ENCODE data around the gene USP49.
"Not testable (repeated sequence)": the region's sequence is repeated elsewhere in the genome, so short reads cannot be mapped to it uniquely, and the experiment has no call there.

The USP49 gene

GRCh38 chr6:41822021-41822420 is 73.2 kb downstream of the USP49 start:
- Histone ChIP-seq H3K4me2 (ENCODE audit: low read length) (no peak overlapping the region), H3K4me1 (ENCODE audit: control insufficient read depth, insufficient read depth, low read length) (peaks cover 11% of the 10 kb centered on the region), H3K9ac (ENCODE audit: low read depth, low read length) (no peak overlapping the region), H3K4me3 (ENCODE audit: low read length) (no peak overlapping the region), H3K9me3 (replicated peaks; ENCODE audit: low read length) (no peaks in the 10 kb centered on the region), H3K36me3 (ENCODE audit: insufficient read depth, low read length) (no peaks in the 10 kb centered on the region), H3K27me3 (ENCODE audit: control insufficient read depth, insufficient read depth, low read length) (no peaks in the 10 kb centered on the region)

GRCh38 chr6:41821266-41821665 is 73.9 kb downstream of the USP49 start:
- Histone ChIP-seq H3K4me1 (ENCODE audit: control insufficient read depth, insufficient read depth, low read length) (peaks cover 11% of the 10 kb centered on the region), H3K4me3 (ENCODE audit: low read length) (no peak overlapping the region), H3K27me3 (ENCODE audit: control insufficient read depth, insufficient read depth, low read length) (no peaks in the 10 kb centered on the region), H3K9ac (ENCODE audit: low read depth, low read length) (no peak overlapping the region), H3K9me3 (replicated peaks; ENCODE audit: low read length) (no peaks in the 10 kb centered on the region), H3K36me3 (ENCODE audit: insufficient read depth, low read length) (no peaks in the 10 kb centered on the region), H3K4me2 (ENCODE audit: low read length) (no peak overlapping the region)

GRCh38 chr6:41818271-41819054 is 76.7 kb downstream of the USP49 start:
- H3K27me3 ChIP-seq (ENCODE audit: control insufficient read depth, insufficient read depth, low read length), result no peaks in the 10 kb centered on the region
- no peak overlapping the region for H3K4me2 ChIP-seq (ENCODE audit: low read length)
- H3K9me3 ChIP-seq (replicated peaks; ENCODE audit: low read length), result no peaks in the 10 kb centered on the region
- no peaks in the 10 kb centered on the region for H3K36me3 ChIP-seq (ENCODE audit: insufficient read depth, low read length)
- no peak overlapping the region for H3K4me3 ChIP-seq (ENCODE audit: low read length)
- no peaks in the 10 kb centered on the region for H3K4me1 ChIP-seq (ENCODE audit: control insufficient read depth, insufficient read depth, low read length)
- no peak overlapping the region for H3K9ac ChIP-seq (ENCODE audit: low read depth, low read length)

- Histone ChIP-seq H3K9ac (ENCODE audit: low read depth, low read length) (no peak overlapping the region), H3K27me3 (ENCODE audit: control insufficient read depth, insufficient read depth, low read length) (no peaks in the 10 kb centered on the region), H3K4me1 (ENCODE audit: control insufficient read depth, insufficient read depth, low read length) (no peaks in the 10 kb centered on the region)
These were observed 79.6 kb downstream of the USP49 start for GRCh38 chr6:41815587-41815986.

GRCh38 chr6:41814629-41815028 is 80.5 kb downstream of the USP49 start:
- no peaks in the 10 kb centered on the region for H3K27me3 ChIP-seq (ENCODE audit: control insufficient read depth, insufficient read depth, low read length)
- H3K4me2 ChIP-seq (ENCODE audit: low read length), result no peak overlapping the region
- H3K36me3 ChIP-seq (ENCODE audit: insufficient read depth, low read length), result no peaks in the 10 kb centered on the region
- H3K4me1 ChIP-seq (ENCODE audit: control insufficient read depth, insufficient read depth, low read length), result no peaks in the 10 kb centered on the region
- H3K4me3 ChIP-seq (ENCODE audit: low read length), result no peak overlapping the region
- no peaks in the 10 kb centered on the region for H3K9me3 ChIP-seq (replicated peaks; ENCODE audit: low read length)
- H3K9ac ChIP-seq (ENCODE audit: low read depth, low read length), result no peak overlapping the region

More at GRCh38 chr6:41815587-41815986, 79.6 kb downstream of the USP49 start:
- H3K9me3 ChIP-seq (replicated peaks; ENCODE audit: low read length), result no peaks in the 10 kb centered on the region
- H3K36me3 ChIP-seq (ENCODE audit: insufficient read depth, low read length), result no peaks in the 10 kb centered on the region
- no peak overlapping the region for H3K4me2 ChIP-seq (ENCODE audit: low read length)
- H3K4me3 ChIP-seq (ENCODE audit: low read length), result no peak overlapping the region

GRCh38 chr6:41813956-41814355 is 81.2 kb downstream of the USP49 start:
- Histone ChIP-seq H3K4me3 (ENCODE audit: low read length) (no peak overlapping the region), H3K9me3 (replicated peaks; ENCODE audit: low read length) (no peaks in the 10 kb centered on the region), H3K4me2 (ENCODE audit: low read length) (no peak overlapping the region), H3K4me1 (ENCODE audit: control insufficient read depth, insufficient read depth, low read length) (no peaks in the 10 kb centered on the region), H3K9ac (ENCODE audit: low read depth, low read length) (no peak overlapping the region), H3K36me3 (ENCODE audit: insufficient read depth, low read length) (no peaks in the 10 kb centered on the region), H3K27me3 (ENCODE audit: control insufficient read depth, insufficient read depth, low read length) (no peaks in the 10 kb centered on the region)

- no peaks in the 10 kb centered on the region for H3K4me1 ChIP-seq (ENCODE audit: control insufficient read depth, insufficient read depth, low read length)
- H3K9me3 ChIP-seq (replicated peaks; ENCODE audit: low read length), result no peaks in the 10 kb centered on the region
- H3K4me2 ChIP-seq (ENCODE audit: low read length), result no peak overlapping the region
- no peaks in the 10 kb centered on the region for H3K36me3 ChIP-seq (ENCODE audit: insufficient read depth, low read length)
- no peak overlapping the region for H3K4me3 ChIP-seq (ENCODE audit: low read length)
- H3K9ac ChIP-seq (ENCODE audit: low read depth, low read length), result no peak overlapping the region
- no peaks in the 10 kb centered on the region for H3K27me3 ChIP-seq (ENCODE audit: control insufficient read depth, insufficient read depth, low read length)
These were observed 81.7 kb downstream of the USP49 start for GRCh38 chr6:41813469-41813868.

GRCh38 chr6:41811946-41812345 is 83.2 kb downstream of the USP49 start:
- not testable (repeated sequence) for H3K36me3 ChIP-seq (ENCODE audit: insufficient read depth, low read length); H3K4me2 ChIP-seq (ENCODE audit: low read length); H3K4me3 ChIP-seq (ENCODE audit: low read length); H3K9ac ChIP-seq (ENCODE audit: low read depth, low read length); H3K4me1 ChIP-seq (ENCODE audit: control insufficient read depth, insufficient read depth, low read length); H3K27me3 ChIP-seq (ENCODE audit: control insufficient read depth, insufficient read depth, low read length); H3K9me3 ChIP-seq (replicated peaks; ENCODE audit: low read length)

- Histone ChIP-seq H3K9me3 (replicated peaks; ENCODE audit: low read length) (no peaks in the 10 kb centered on the region), H3K27me3 (ENCODE audit: control insufficient read depth, insufficient read depth, low read length) (no peaks in the 10 kb centered on the region), H3K9ac (ENCODE audit: low read depth, low read length) (no peak overlapping the region), H3K4me2 (ENCODE audit: low read length) (no peak overlapping the region), H3K4me3 (ENCODE audit: low read length) (no peak overlapping the region), H3K4me1 (ENCODE audit: control insufficient read depth, insufficient read depth, low read length) (no peaks in the 10 kb centered on the region), H3K36me3 (ENCODE audit: insufficient read depth, low read length) (no peaks in the 10 kb centered on the region)
These were observed 84.1 kb downstream of the USP49 start for GRCh38 chr6:41811095-41811494.

- Histone ChIP-seq H3K27me3 (ENCODE audit: control insufficient read depth, insufficient read depth, low read length) (no peaks in the 10 kb centered on the region), H3K4me3 (ENCODE audit: low read length) (no peak overlapping the region), H3K9me3 (replicated peaks; ENCODE audit: low read length) (no peaks in the 10 kb centered on the region), H3K9ac (ENCODE audit: low read depth, low read length) (no peak overlapping the region), H3K4me2 (ENCODE audit: low read length) (no peak overlapping the region), H3K36me3 (ENCODE audit: insufficient read depth, low read length) (peaks cover 5% of the 10 kb centered on the region), H3K4me1 (ENCODE audit: control insufficient read depth, insufficient read depth, low read length) (no peaks in the 10 kb centered on the region)
These were observed 89.1 kb downstream of the USP49 start for GRCh38 chr6:41805830-41806774.

- Histone ChIP-seq H3K4me1 (ENCODE audit: control insufficient read depth, insufficient read depth, low read length) (no peaks in the 10 kb centered on the region), H3K36me3 (ENCODE audit: insufficient read depth, low read length) (peaks cover 16% of the 10 kb centered on the region), H3K4me2 (ENCODE audit: low read length) (no peak overlapping the region), H3K27me3 (ENCODE audit: control insufficient read depth, insufficient read depth, low read length) (no peaks in the 10 kb centered on the region), H3K9me3 (replicated peaks; ENCODE audit: low read length) (no peaks in the 10 kb centered on the region), H3K9ac (ENCODE audit: low read depth, low read length) (no peak overlapping the region), H3K4me3 (ENCODE audit: low read length) (no peak overlapping the region)
These were observed 93.8 kb downstream of the USP49 start for GRCh38 chr6:41801380-41801779.

All from skeletal muscle satellite cell (primary cell).